NT2/D1 (cell line): ENCODE results near the gene KIAA1210.

Experiments
- YY1 ChIP-seq: IDR thresholded peaks from 2 replicates; pipeline ENCODE4 v1.6.1; 2011; ENCODE audit not compliant: insufficient read length, insufficient read depth
- ZNF274 ChIP-seq: IDR thresholded peaks from 2 replicates; pipeline ENCODE4 v1.6.1; 2011; ENCODE audit warnings: mild to moderate bottlenecking, low read depth, low read length

- TF ChIP-seq YY1 (no peak), ZNF274 (no peak)
Measured at GRCh38 chrX:119084766-119085165, 42.8 kb downstream of the KIAA1210 start.
